GM18517 (cell line): ENCODE results near the gene FOXP3.

Source experiments
- ATAC-seq: cut with Tn5 transposase; IDR thresholded peaks from one replicate; pipeline ENCODE4 v1.9.1; 2021; ENCODE audit warnings: mild to moderate bottlenecking, moderate library complexity; ENCODE audit not compliant: unreplicated experiment

Gene FOXP3

DNA sequence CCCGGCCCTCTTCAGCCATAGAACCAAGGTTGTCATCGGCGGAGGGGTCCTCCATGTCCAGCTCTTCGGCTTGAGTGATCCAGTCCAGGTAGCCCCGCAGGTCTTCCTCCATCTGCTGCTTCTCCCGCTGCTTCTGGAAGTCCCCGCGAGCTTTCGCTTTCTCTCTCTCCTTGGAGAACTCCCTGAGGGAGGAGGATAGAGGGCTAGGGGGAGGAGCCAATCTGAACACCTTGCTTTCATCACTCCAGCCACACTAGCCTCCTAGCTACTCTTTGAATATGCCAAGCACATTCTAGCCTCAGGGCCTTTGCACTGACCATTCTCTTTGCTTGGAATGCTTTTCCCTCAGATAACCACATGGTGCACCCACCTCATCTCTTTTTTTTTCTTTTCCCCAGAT is 37.6 kb downstream of the FOXP3 start:
- no peak for ATAC-seq

DNA sequence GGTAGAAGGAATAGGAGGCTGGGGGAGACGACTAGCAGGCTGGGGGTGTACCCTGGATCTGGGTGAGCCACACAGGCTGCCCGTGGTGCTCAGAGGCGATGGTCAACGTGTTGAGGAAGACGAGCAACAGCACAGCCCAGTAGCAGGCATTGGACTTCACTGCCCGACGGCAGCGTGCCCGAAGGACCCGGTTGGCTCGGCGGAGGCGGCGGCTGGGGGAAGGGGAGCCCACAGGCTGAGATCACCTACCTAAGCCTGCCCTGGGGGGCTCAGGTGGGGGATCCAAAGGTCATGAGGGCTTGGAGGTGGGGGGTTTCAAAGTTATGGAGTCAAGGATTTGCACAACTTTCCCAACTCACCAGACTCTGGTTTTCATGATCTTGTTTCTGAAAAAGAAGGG is 38.7 kb downstream of the FOXP3 start:
- ATAC-seq = no peak

- ATAC-seq = no peak
Observed at GRCh38 chrX:49221868-49222267, 42.6 kb downstream of the FOXP3 start.

- ATAC-seq = no peak
Observed at GRCh38 chrX:49220100-49220499, 44.4 kb downstream of the FOXP3 start.

- no peak for ATAC-seq
Observed at GRCh38 chrX:49214996-49215526, 49.4 kb downstream of the FOXP3 start.

DNA sequence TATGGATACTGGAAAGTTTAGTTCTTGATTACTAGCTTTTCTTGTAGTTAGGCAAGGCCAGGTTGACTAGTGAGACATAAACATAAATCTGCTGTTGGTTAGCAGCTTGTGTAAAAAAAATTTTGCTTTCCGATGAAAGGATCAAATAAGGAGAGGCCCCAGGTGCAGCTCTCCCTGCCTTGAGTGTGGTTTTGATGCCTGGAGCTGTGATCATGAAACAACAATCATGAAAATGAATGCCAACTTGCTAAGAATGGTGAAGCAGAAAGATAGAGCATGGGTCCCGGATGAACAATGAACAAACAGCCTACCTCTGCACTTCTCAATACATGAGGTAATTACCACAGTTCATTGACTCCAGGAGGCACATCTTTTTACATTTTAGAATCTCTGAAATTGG is 50.1 kb downstream of the FOXP3 start:
- no peak for ATAC-seq

- no peak for ATAC-seq
Observed at GRCh38 chrX:49212861-49213260, 51.6 kb downstream of the FOXP3 start.

DNA sequence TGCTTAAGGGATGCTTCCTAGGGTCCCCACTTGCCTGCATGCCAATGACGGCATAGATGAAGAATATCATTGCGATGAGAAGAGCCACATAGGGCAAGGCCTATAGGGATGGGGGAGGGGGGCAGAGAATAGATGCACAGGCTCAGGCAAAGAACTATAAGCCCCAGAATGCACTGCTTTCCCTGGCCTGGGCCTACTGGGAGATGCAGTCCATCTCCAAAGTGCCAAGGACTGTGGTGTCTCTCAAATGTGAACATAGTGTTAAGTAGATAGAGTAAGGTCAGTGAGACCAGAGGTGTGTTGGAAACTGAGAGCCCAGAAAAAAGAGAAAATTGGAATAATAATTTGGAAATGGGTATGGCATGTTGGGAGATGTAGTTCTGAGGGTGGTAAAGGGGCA is 52.3 kb downstream of the FOXP3 start:
- ATAC-seq = no peak

DNA sequence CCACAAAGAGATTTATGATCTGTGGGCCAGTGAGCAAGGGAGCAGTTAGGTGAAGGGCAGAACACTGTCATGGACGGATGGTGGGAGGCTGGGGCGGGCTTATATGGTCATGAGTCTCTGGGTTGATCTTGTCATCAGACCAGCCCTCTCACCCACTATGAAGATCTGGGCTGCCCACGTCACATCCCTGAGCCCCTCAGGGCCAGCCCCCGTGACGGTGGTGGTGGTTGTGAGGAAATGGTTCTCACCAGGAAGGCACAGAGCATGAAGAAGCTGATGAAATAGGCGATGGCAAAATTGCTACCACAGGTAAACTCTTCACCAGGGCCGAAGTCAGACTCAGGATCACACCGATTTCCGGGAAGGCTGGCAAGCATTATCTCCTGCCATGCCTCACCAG is 53.4 kb downstream of the FOXP3 start:
- no peak for ATAC-seq

DNA sequence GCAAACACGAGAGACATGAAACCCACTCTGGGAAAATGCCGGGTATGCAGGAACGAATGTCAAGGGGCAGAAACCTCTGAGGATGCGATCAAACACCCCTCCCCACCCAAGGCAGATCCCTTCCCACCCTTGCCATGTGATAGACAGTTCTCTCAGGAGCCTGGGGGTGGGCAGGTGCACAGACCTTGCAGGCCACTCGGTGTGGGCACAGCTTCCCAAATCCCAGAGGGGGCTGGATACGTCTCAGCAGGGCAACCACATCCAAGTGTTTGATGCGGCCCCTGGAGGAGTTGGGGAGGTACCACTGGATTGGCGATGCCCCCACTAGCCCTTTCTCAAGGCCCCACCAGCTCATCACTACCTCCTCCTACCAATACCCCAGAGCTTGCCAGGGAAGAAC is 54.1 kb downstream of the FOXP3 start:
- no peak for ATAC-seq

DNA sequence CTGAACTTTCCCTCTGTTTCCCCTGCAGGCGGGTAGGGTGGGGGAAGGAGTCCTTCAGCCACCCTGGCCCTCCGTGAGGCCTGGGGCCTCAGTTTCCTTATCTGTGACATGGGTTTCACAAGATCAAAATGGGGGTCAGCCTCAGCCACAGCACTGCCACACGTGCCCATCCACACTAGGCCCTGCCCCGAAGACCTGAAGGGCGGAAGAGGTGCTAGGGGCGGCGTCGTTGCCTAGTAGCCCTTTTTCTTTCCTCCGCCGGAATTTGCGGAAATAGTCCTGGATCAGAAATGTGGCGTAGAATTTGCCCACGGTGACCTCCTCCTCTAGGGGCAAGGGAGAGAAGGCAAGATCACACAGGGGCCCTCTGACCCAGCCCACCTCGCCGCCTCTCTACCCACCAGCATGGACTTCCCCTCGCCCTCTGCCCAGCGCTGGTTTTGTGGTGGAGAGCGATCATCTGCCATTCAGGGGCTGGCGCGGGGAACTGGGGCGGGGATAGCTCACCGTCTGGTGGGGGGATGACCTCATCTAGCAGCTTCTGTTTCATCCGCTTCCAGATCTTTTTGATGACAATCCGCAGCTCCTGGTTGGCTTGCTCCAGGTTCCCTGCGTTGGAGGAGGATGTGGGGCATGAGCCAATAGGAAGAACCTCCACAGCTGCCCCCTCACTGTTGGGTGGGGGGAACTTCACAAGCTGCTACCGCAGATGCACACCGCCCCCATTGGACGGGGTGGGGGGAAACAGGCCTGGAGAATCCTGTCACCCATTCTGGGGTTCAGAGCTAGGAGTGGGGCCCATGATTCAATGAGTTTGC is 54.9 kb downstream of the FOXP3 start:
- ATAC-seq = no peak

DNA sequence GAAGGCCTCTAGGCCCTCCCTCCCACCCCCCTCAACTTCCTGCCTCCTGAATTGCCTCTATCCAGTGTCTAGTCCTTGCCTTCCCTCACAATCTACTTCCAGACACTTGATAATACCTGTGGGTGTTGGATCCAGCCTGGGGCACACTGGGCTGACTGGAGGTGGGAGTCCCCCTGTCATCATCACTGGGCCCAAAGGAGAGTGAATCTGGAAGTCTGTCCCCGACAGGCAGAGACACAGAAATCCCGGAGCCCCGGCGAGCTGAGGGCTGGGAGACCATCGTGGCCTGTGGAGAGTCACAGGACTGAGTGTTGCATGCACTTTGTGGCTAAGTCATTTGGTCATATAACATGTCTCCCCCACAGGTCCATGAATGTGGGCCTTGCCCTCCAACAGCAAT is 56.1 kb downstream of the FOXP3 start:
- no peak for ATAC-seq

- no peak for ATAC-seq
Observed at GRCh38 chrX:49206543-49206942, 58.0 kb downstream of the FOXP3 start.

DNA sequence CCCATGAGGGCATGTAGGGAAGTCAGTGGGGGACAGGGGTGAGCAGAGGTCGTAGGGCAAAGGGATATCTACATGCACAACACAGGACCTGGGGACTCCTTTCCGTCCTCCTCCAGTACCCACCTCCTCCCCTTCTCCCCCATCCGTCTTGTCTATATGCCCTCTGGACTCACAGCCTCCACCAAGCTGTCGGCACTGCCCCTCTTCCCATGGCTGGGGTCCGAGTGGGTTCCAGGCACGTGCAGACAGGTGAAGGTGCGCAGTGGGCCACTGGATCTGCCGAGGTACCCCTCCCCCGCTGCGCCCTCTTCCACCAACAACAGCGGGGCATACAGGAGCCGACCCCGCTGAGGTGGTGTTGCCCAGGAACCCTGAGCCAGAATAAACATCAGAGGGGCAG is 59.1 kb downstream of the FOXP3 start:
- no peak for ATAC-seq

DNA sequence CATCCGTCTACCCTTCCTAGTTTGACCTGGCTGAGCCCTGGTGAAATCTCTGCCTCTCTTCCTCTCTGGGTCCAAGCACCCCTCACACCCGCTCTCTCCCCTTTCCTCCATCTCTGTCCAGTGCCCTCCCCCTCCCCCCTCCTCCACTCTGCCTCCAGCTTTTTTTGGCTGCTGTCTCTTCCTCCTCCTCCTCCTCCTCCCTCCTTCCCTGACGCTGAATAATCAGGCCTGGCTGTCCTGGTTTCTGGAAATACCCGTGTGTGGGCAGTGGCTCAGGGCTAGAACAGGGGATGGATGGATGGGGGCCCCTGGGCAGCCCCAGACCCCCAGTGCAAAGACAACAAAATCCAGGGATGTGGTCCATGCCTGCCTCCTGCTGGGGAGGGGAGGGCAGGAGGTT is 59.8 kb downstream of the FOXP3 start:
- no peak for ATAC-seq

- no peak for ATAC-seq
Observed at GRCh38 chrX:49204017-49204416, 60.5 kb downstream of the FOXP3 start.

- ATAC-seq = no peak
Observed at GRCh38 chrX:49203536-49203935, 61.0 kb downstream of the FOXP3 start.

- no peak for ATAC-seq
Observed at GRCh38 chrX:49202022-49202421, 62.5 kb downstream of the FOXP3 start.
